Measurements from ENCODE around the gene CACHD1. TPM values are rescaled to one million over a fixed set of nuclear protein-coding genes. Genes with fewer than 3 reads are reported as not detected.
A peak's percentile ranks its signal among the peaks of the same experiment; 100 is the strongest.
"Not testable (repeated sequence)": the region's sequence is repeated elsewhere in the genome, so short reads cannot be mapped to it uniquely, and the experiment has no call there.

Gene CACHD1
- total RNA-seq, 1 experiment from 2014 or later = 3.9 TPM

- H3K4me1 Mint-ChIP-seq (ENCODE audit: insufficient read depth, unreplicated experiment) = no peaks in the 10 kb centered on the region
- H3K4me3 Mint-ChIP-seq (ENCODE audit: unreplicated experiment) = no peak overlapping the region
- DNase-seq (ENCODE audit: unreplicated experiment) = no peak
- no TSS peak for BruUV-seq (replicated peaks)
- ChIA-PET POLR2A (interaction anchor here (0.6 kb wide), 1 partner anchor 702 kb away, joined by 3 read pairs; no protein-coding TSS in a partner anchor), CTCF (interaction anchor here (0.6 to 0.8 kb wide), 2 partner anchors 17 to 122 kb away, joined by 3 read pairs; no protein-coding TSS in a partner anchor)
- TF ChIP-seq, protein P1, sequence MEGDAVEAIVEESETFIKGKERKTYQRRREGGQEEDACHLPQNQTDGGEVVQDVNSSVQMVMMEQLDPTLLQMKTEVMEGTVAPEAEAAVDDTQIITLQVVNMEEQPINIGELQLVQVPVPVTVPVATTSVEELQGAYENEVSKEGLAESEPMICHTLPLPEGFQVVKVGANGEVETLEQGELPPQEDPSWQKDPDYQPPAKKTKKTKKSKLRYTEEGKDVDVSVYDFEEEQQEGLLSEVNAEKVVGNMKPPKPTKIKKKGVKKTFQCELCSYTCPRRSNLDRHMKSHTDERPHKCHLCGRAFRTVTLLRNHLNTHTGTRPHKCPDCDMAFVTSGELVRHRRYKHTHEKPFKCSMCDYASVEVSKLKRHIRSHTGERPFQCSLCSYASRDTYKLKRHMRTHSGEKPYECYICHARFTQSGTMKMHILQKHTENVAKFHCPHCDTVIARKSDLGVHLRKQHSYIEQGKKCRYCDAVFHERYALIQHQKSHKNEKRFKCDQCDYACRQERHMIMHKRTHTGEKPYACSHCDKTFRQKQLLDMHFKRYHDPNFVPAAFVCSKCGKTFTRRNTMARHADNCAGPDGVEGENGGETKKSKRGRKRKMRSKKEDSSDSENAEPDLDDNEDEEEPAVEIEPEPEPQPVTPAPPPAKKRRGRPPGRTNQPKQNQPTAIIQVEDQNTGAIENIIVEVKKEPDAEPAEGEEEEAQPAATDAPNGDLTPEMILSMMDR (IDR thresholded peaks at IDR 0.05; ENCODE audit: unreplicated experiment) = no peak
- no peak overlapping the region for H3K27ac Mint-ChIP-seq (ENCODE audit: low read depth, unreplicated experiment)
- no peaks in the 10 kb centered on the region for H3K36me3 Mint-ChIP-seq (ENCODE audit: insufficient read depth, unreplicated experiment)
- H3K9me3 Mint-ChIP-seq (ENCODE audit: unreplicated experiment) = no peaks in the 10 kb centered on the region
- H3K27me3 Mint-ChIP-seq (ENCODE audit: insufficient read depth, unreplicated experiment) = no peaks in the 10 kb centered on the region
- intact Hi-C loops (cut with micrococcal nuclease) = no loop called here
Measured at GRCh38 chr1:64701886-64702285, 232.0 kb downstream of the CACHD1 start.

DNA sequence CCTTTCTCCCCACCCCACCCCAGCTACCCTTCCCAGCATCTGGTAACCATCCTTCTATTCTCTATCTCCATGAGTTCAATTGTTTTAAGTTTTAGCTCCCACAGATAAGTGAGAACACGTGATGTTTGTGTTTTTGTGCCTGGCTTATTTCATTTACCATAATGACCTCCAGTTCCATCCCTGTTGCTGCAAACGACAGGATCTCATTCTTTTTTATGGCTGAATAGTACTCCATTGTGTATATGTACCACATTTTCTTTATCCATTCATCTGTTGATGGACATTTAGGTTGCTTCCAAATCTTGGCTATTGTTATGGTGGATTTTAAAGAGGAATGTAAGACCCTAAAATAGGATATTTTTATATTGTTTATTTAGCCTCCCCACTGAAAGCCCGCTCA lies 232.7 kb downstream of the CACHD1 start:
- H3K27ac Mint-ChIP-seq (ENCODE audit: low read depth, unreplicated experiment); POLR2A ChIA-PET; H3K4me3 Mint-ChIP-seq (ENCODE audit: unreplicated experiment); DNase-seq (ENCODE audit: unreplicated experiment); BruUV-seq (replicated peaks); H3K4me1 Mint-ChIP-seq (ENCODE audit: insufficient read depth, unreplicated experiment); intact Hi-C loops (cut with micrococcal nuclease); H3K36me3 Mint-ChIP-seq (ENCODE audit: insufficient read depth, unreplicated experiment); H3K9me3 Mint-ChIP-seq (ENCODE audit: unreplicated experiment); H3K27me3 Mint-ChIP-seq (ENCODE audit: insufficient read depth, unreplicated experiment): not testable (repeated sequence)
- CTCF ChIA-PET = interaction anchor here (0.6 to 1.0 kb wide), 2 partner anchors 26 to 163 kb away, joined by 3 read pairs; no protein-coding TSS in a partner anchor

DNA sequence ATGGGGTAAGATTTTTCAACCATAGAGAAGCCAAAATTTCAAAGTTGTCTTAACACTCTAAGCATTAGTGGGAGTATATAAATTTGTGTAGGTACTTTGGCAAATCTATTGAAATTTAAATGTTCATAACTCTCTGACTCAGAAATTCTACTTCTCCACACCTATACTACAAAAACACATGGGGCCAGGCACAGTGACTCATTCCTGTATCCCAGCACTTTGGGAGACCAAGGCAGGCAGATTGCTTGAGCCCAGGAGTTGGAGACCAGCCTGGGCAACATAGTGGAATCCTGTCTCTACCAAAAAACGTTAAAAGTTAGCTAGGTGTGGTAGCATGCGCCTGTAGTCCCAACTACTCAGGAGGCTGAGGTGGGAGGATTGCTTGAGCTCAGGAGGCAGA lies 233.7 kb downstream of the CACHD1 start:
- ChIA-PET CTCF (interaction anchor here (0.6 to 1.0 kb wide), 5 partner anchors 27 to 371 kb away, joined by 3 to 4 read pairs (median 3); no protein-coding TSS in a partner anchor), POLR2A (no interaction called here)
- no peaks in the 10 kb centered on the region for H3K4me1 Mint-ChIP-seq (ENCODE audit: insufficient read depth, unreplicated experiment)
- TF ChIP-seq, protein P1 (IDR thresholded peaks at IDR 0.05; ENCODE audit: unreplicated experiment) = no peak
- intact Hi-C loops (cut with micrococcal nuclease) = no loop called here
- DNase-seq (ENCODE audit: unreplicated experiment) = peak; percentile 39
- H3K36me3 Mint-ChIP-seq (ENCODE audit: insufficient read depth, unreplicated experiment) = peaks cover 6% of the 10 kb centered on the region
- BruUV-seq (replicated peaks) = no TSS peak
- no peaks in the 10 kb centered on the region for H3K9me3 Mint-ChIP-seq (ENCODE audit: unreplicated experiment)
- H3K4me3 Mint-ChIP-seq (ENCODE audit: unreplicated experiment) = no peak overlapping the region
- no peak overlapping the region for H3K27ac Mint-ChIP-seq (ENCODE audit: low read depth, unreplicated experiment)
- H3K27me3 Mint-ChIP-seq (ENCODE audit: insufficient read depth, unreplicated experiment) = no peaks in the 10 kb centered on the region

- Mint-ChIP-seq H3K9me3 (ENCODE audit: unreplicated experiment) (no peaks in the 10 kb centered on the region), H3K36me3 (ENCODE audit: insufficient read depth, unreplicated experiment) (peaks cover 6% of the 10 kb centered on the region), H3K27ac (ENCODE audit: low read depth, unreplicated experiment) (no peak overlapping the region), H3K4me3 (ENCODE audit: unreplicated experiment) (no peak overlapping the region), H3K4me1 (ENCODE audit: insufficient read depth, unreplicated experiment) (no peaks in the 10 kb centered on the region), H3K27me3 (ENCODE audit: insufficient read depth, unreplicated experiment) (no peaks in the 10 kb centered on the region)
- ChIA-PET POLR2A (no interaction called here), CTCF (interaction anchor here (0.6 to 1.2 kb wide), 2 partner anchors 17 to 30 kb away, joined by 3 to 4 read pairs; no protein-coding TSS in a partner anchor)
- intact Hi-C loops (cut with micrococcal nuclease) = no loop called here
- BruUV-seq (replicated peaks) = no TSS peak
- DNase-seq (ENCODE audit: unreplicated experiment) = no peak
- TF ChIP-seq, protein P1 (IDR thresholded peaks at IDR 0.05; ENCODE audit: unreplicated experiment) = no peak
Measured at GRCh38 chr1:64705591-64705990, 235.7 kb downstream of the CACHD1 start.

- CTCF ChIA-PET = interaction anchor here (0.7 kb wide), 1 partner anchor 35 kb away, joined by 3 read pairs; no protein-coding TSS in a partner anchor
- Mint-ChIP-seq H3K27ac (ENCODE audit: low read depth, unreplicated experiment) (no peak overlapping the region), H3K27me3 (ENCODE audit: insufficient read depth, unreplicated experiment) (peaks cover 13% of the 10 kb centered on the region), H3K9me3 (ENCODE audit: unreplicated experiment) (no peaks in the 10 kb centered on the region), H3K4me3 (ENCODE audit: unreplicated experiment) (no peak overlapping the region), H3K4me1 (ENCODE audit: insufficient read depth, unreplicated experiment) (no peaks in the 10 kb centered on the region), H3K36me3 (ENCODE audit: insufficient read depth, unreplicated experiment) (peaks cover 6% of the 10 kb centered on the region)
- intact Hi-C loops (cut with micrococcal nuclease) = no loop called here
- TF ChIP-seq, protein P1 (IDR thresholded peaks at IDR 0.05; ENCODE audit: unreplicated experiment) = no peak
- DNase-seq (ENCODE audit: unreplicated experiment) = no peak
- BruUV-seq (replicated peaks) = no TSS peak
- POLR2A ChIA-PET = no interaction called here
Measured at GRCh38 chr1:64711266-64711665, 241.3 kb downstream of the CACHD1 start.
